ENCODE data around the gene TSTD2.

DNA sequence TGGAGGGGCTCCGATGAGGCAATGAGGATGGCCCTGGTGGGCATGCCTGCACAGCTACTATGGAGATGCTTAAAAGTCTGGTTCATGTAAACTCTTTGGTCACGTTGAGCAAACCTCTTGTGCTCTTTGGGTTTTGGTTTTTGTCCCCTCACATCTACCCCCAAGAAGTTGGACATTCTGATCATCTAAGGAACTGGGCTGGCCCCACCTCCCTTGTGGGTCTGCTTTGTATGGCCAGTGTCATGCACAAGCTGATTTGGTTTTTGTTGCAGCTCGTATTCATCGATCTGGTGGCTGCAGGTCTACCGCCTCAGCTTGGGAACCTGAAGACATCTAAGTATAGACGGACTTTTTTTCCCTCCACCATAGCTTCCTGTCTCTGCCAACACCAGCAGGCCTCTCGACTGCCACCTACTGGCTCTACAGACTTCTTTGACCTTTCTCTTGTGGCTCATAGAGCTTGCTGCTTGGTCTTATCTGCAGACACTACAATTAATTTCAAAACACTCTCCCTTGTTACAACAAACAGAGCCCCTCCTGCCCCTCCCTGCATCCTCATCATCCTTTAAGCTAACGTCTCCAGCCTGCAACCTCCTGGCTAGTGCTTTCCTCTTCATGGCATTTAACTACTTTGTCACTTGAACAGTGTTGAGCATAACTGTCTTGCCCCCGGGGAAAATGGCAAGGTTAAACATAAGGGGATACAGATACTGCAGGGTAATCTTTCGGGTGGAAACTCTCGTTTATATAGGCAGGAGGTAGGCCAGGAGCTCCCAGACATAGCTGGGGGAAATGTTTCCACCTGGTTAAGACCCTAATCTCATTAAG, 34.5 kb downstream of the TSTD2 start:
- TF ChIP-seq, protein P1, sequence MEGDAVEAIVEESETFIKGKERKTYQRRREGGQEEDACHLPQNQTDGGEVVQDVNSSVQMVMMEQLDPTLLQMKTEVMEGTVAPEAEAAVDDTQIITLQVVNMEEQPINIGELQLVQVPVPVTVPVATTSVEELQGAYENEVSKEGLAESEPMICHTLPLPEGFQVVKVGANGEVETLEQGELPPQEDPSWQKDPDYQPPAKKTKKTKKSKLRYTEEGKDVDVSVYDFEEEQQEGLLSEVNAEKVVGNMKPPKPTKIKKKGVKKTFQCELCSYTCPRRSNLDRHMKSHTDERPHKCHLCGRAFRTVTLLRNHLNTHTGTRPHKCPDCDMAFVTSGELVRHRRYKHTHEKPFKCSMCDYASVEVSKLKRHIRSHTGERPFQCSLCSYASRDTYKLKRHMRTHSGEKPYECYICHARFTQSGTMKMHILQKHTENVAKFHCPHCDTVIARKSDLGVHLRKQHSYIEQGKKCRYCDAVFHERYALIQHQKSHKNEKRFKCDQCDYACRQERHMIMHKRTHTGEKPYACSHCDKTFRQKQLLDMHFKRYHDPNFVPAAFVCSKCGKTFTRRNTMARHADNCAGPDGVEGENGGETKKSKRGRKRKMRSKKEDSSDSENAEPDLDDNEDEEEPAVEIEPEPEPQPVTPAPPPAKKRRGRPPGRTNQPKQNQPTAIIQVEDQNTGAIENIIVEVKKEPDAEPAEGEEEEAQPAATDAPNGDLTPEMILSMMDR (conservative IDR thresholded peaks at IDR 0.05 in 1 of 2, IDR thresholded peaks at IDR 0.05 in 1 of 2; ENCODE audit: extremely low read depth in 1 of 2, insufficient read depth in 1 of 2, low read depth in 1 of 2, low read length in 2 of 2): peak; percentile 90 to 92
- no peak for TF ChIP-seq EZH2 (IDR thresholded peaks at IDR 0.05; ENCODE audit: borderline replicate concordance, low read length)

Measured in mammary epithelial cell (primary cell).